ENCODE data around the gene IL22RA2. TPM values are rescaled to one million over a fixed set of nuclear protein-coding genes. Genes with fewer than 3 reads are reported as not detected.

The IL22RA2 gene
- total RNA-seq, 4 donors from 2014 or later, result not detected

- Histone ChIP-seq H3K27ac (peak overlapping the region in 3 of 4 donors; percentile 35 to 98 (median 98)), H3K4me1 (peaks cover 75 to 82% of the 10 kb centered on the region in 2 donors), H3K27me3 (no peaks in the 10 kb centered on the region), H3K36me3 (no peaks in the 10 kb centered on the region), H3K4me3 (peak overlapping the region in 3 of 4 donors; percentile 6 to 89 (median 26)), H3K9me3 (no peaks in the 10 kb centered on the region)
- DNase-seq (no peak), ATAC-seq (no peak)
- no peak for TF ChIP-seq POLR2A (IDR thresholded peaks at IDR 0.05)
- intact Hi-C loops (cut with DNase I; ENCODE audit: low total_unique reads) (loop anchor here (5.0 to 10.0 kb wide), 4 partner anchors 390 to 928 kb away; partner anchors contain the start of genes BCLAF1, PEX7 and TNFAIP3), in situ Hi-C loops (cut with MboI; ENCODE audit: low sequenced_read_pairs in 4 of 4) (loop anchor here in 3 of 4 donors (25.0 kb wide), 1 partner anchor 928 kb away; the partner anchor contains the start of gene BCLAF1 (in 3 of the 3))
Measured at GRCh38 chr6:137214931-137215330, 41.5 kb upstream of the IL22RA2 start.

- no peaks in the 10 kb centered on the region for H3K9me3 ChIP-seq
- peak overlapping the region; percentile 31 to 98 (median 68) for H3K27ac ChIP-seq
- H3K4me1 ChIP-seq, result peaks cover 74 to 79% of the 10 kb centered on the region in 2 donors
- peak overlapping the region; percentile 13 to 89 (median 22) for H3K4me3 ChIP-seq
- DNase-seq, result no peak
- no peaks in the 10 kb centered on the region for H3K36me3 ChIP-seq
- no peak for TF ChIP-seq CTCF (IDR thresholded peaks at IDR 0.05 in 4 of 5, conservative IDR thresholded peaks at IDR 0.05 in 1 of 5)
- TF ChIP-seq POLR2A (IDR thresholded peaks at IDR 0.05), result no peak
- no peaks in the 10 kb centered on the region for H3K27me3 ChIP-seq
- in situ Hi-C loops (cut with MboI; ENCODE audit: low sequenced_read_pairs in 4 of 4), result loop anchor here in 3 of 4 donors (25.0 kb wide), 1 partner anchor 927 kb away; the partner anchor contains the start of gene BCLAF1 (in 3 of the 3)
- intact Hi-C loops (cut with DNase I; ENCODE audit: low total_unique reads), result loop anchor here (2.0 to 10.0 kb wide), 4 partner anchors 65 to 651 kb away; partner anchors contain the start of genes PEX7 and TNFAIP3
- ATAC-seq, result no peak
Measured at GRCh38 chr6:137213813-137214212, 40.4 kb upstream of the IL22RA2 start.

GRCh38 chr6:137213331-137213740 is 39.9 kb upstream of the IL22RA2 start:
- H3K4me3 ChIP-seq, result peak overlapping the region; percentile 13 to 89 (median 20)
- H3K36me3 ChIP-seq, result no peaks in the 10 kb centered on the region
- in situ Hi-C loops (cut with MboI; ENCODE audit: low sequenced_read_pairs in 4 of 4) (loop anchor here in 3 of 4 donors (25.0 kb wide), 1 partner anchor 926 kb away; the partner anchor contains the start of gene BCLAF1 (in 3 of the 3)), intact Hi-C loops (cut with DNase I; ENCODE audit: low total_unique reads) (loop anchor here (2.0 to 10.0 kb wide), 4 partner anchors 65 to 651 kb away; partner anchors contain the start of genes PEX7 and TNFAIP3)
- no peaks in the 10 kb centered on the region for H3K27me3 ChIP-seq
- no peak for TF ChIP-seq POLR2A (IDR thresholded peaks at IDR 0.05)
- TF ChIP-seq CTCF (IDR thresholded peaks at IDR 0.05 in 4 of 5, conservative IDR thresholded peaks at IDR 0.05 in 1 of 5), result no peak
- H3K27ac ChIP-seq, result peak overlapping the region; percentile 31 to 98 (median 68)
- ATAC-seq (no peak), DNase-seq (no peak)
- H3K4me1 ChIP-seq, result peaks cover 74 to 79% of the 10 kb centered on the region in 2 donors
- no peaks in the 10 kb centered on the region for H3K9me3 ChIP-seq

- in situ Hi-C loops (cut with MboI; ENCODE audit: low sequenced_read_pairs in 4 of 4), result loop anchor here in 3 of 4 donors (25.0 kb wide), 1 partner anchor 925 kb away; the partner anchor contains the start of gene BCLAF1 (in 3 of the 3)
- H3K27ac ChIP-seq, result peak overlapping the region; percentile 37 to 98 (median 82)
- ATAC-seq (no peak), DNase-seq (no peak)
- no peak overlapping the region for H3K4me3 ChIP-seq
- no peaks in the 10 kb centered on the region for H3K27me3 ChIP-seq
- TF ChIP-seq POLR2A (IDR thresholded peaks at IDR 0.05), result no peak
- TF ChIP-seq CTCF (IDR thresholded peaks at IDR 0.05 in 4 of 5, conservative IDR thresholded peaks at IDR 0.05 in 1 of 5), result no peak
- H3K9me3 ChIP-seq, result no peaks in the 10 kb centered on the region
- peaks cover 0 to under 1% of the 10 kb centered on the region in 2 donors for H3K36me3 ChIP-seq
- intact Hi-C loops (cut with DNase I; ENCODE audit: low total_unique reads), result loop anchor here (2.0 to 10.0 kb wide), 4 partner anchors 63 to 653 kb away; partner anchors contain the start of genes PEX7 and TNFAIP3
- peaks cover 78 to 79% of the 10 kb centered on the region in 2 donors for H3K4me1 ChIP-seq
Measured at GRCh38 chr6:137211910-137212309, 38.5 kb upstream of the IL22RA2 start.

GRCh38 chr6:137210903-137211302 is 37.5 kb upstream of the IL22RA2 start:
- Histone ChIP-seq H3K27me3 (no peaks in the 10 kb centered on the region), H3K9me3 (no peaks in the 10 kb centered on the region), H3K36me3 (peaks cover 2 to 9% of the 10 kb centered on the region in 2 donors), H3K4me1 (peaks cover 71 to 72% of the 10 kb centered on the region in 2 donors), H3K4me3 (peak overlapping the region in 2 of 4 donors; percentile 1 to 12), H3K27ac (peak overlapping the region; percentile 37 to 98 (median 82))
- TF ChIP-seq POLR2A (IDR thresholded peaks at IDR 0.05), result no peak
- TF ChIP-seq CTCF (IDR thresholded peaks at IDR 0.05 in 4 of 5, conservative IDR thresholded peaks at IDR 0.05 in 1 of 5), result no peak
- ATAC-seq (peak; percentile 80 to 93), DNase-seq (no peak)
- in situ Hi-C loops (cut with MboI; ENCODE audit: low sequenced_read_pairs in 4 of 4), result loop anchor here in 3 of 4 donors (25.0 kb wide), 1 partner anchor 924 kb away; the partner anchor contains the start of gene BCLAF1 (in 3 of the 3)
- intact Hi-C loops (cut with DNase I; ENCODE audit: low total_unique reads), result loop anchor here (10.0 kb wide), 3 partner anchors 386 to 654 kb away; partner anchors contain the start of genes PEX7 and TNFAIP3

Data from gastrocnemius medialis (tissue), 4 donors.